HEK293 (cell line): ENCODE data around the gene LRP3.

ENCODE experiments used
- CTCF ChIA-PET: fragments of 350-600 bp; formaldehyde crosslinking; extraction: SDS; loops from one replicate; lab custom pipeline; 2021; ENCODE audit warnings: antibody characterized with exemption; lab: Yijun Ruan, JAX
- POLR2A ChIA-PET: fragments of 300-600 bp; formaldehyde crosslinking; extraction: SDS; loops from one replicate; lab custom pipeline; 2020; ENCODE audit warnings: antibody characterized with exemption, inconsistent platforms; lab: Yijun Ruan, JAX
- H3K27ac ChIP-seq: fragments of 200-500 bp; sonication (Bioruptor generic); 2 replicates; pipeline ENCODE4 v1.5.1; 2014; ENCODE audit warnings: low read depth, low read length, control low read depth, inconsistent platforms; ENCODE audit errors: extremely low read depth
- H3K36me3 ChIP-seq, 2 experiments: fragments of 200-500 bp in 1 of 2; sonication (Bioruptor generic) in 1 of 2; 1 replicate in 1 of 2; 2 replicates in 1 of 2; pipeline ENCODE4 v1.5.1; 2014 to 2017; ENCODE audit warnings: inconsistent platforms in 2 of 2, low read length in 2 of 2; ENCODE audit not compliant: control insufficient read depth in 2 of 2, insufficient read depth in 1 of 2
- H3K4me1 ChIP-seq: fragments of 200-500 bp; sonication (Bioruptor generic); 2 replicates; pipeline ENCODE4 v1.5.1; 2014; ENCODE audit warnings: mild to moderate bottlenecking, low read length, inconsistent platforms; ENCODE audit not compliant: control insufficient read depth, insufficient read depth
- H3K4me3 ChIP-seq: 2 replicates; pipeline ENCODE4 v1.5.1; 2011; ENCODE audit warnings: low read depth, mild to moderate bottlenecking, control low read depth, low read length, moderate library complexity
- H3K9me3 ChIP-seq: fragments of 200-500 bp; sonication (Bioruptor generic); 2 replicates; pipeline ENCODE4 v1.5.1; 2014; ENCODE audit warnings: low read depth, low read length, inconsistent platforms; ENCODE audit not compliant: control insufficient read depth, insufficient read depth
- BCL6B ChIP-seq: fragments of 450-650 bp; formaldehyde crosslinking; IDR thresholded peaks from 2 replicates; pipeline ENCODE4 v1.5.1; 2017; ENCODE audit warnings: missing biosample characterization, missing genetic modification characterization
- CTCF ChIP-seq: fragments of 450-650 bp; formaldehyde crosslinking; IDR thresholded peaks from 2 replicates; pipeline ENCODE4 v1.5.1; 2016; ENCODE audit warnings: missing biosample characterization, missing genetic modification characterization
- GLIS2 ChIP-seq: fragments of 450-650 bp; formaldehyde crosslinking; IDR thresholded peaks from 2 replicates; pipeline ENCODE4 v1.5.1; 2016; ENCODE audit warnings: missing biosample characterization, missing genetic modification characterization
- IKZF3 ChIP-seq: fragments of 450-650 bp; IDR thresholded peaks from 2 replicates; pipeline ENCODE4 v1.5.0; 2018; ENCODE audit warnings: missing biosample characterization, mild to moderate bottlenecking, missing genetic modification characterization, moderate library complexity
- PBX3 ChIP-seq: sonication (generic); formaldehyde crosslinking; IDR thresholded peaks from 2 replicates; pipeline ENCODE4 v1.8.1; 2022; ENCODE audit warnings: mild to moderate bottlenecking, moderate library complexity, missing genetic modification reagents
- PRDM2 ChIP-seq: fragments of 450-650 bp; formaldehyde crosslinking; IDR thresholded peaks from 2 replicates; pipeline ENCODE4 v1.5.1; 2016; ENCODE audit warnings: missing biosample characterization, missing genetic modification characterization, borderline replicate concordance
- WT1 ChIP-seq: fragments of 450-650 bp; formaldehyde crosslinking; IDR thresholded peaks from 2 replicates; pipeline ENCODE4 v1.5.1; 2016; ENCODE audit warnings: missing biosample characterization, missing genetic modification characterization
- ZFP69B ChIP-seq: fragments of 450-650 bp; formaldehyde crosslinking; IDR thresholded peaks from 2 replicates; pipeline ENCODE4 v1.5.1; 2016; ENCODE audit warnings: missing biosample characterization, missing genetic modification characterization
- ZNF10 ChIP-seq: fragments of 450-650 bp; formaldehyde crosslinking; IDR thresholded peaks from 2 replicates; pipeline ENCODE4 v1.5.1; 2017; ENCODE audit warnings: missing biosample characterization, missing genetic modification characterization
- ZNF121 ChIP-seq: fragments of 450-650 bp; formaldehyde crosslinking; IDR thresholded peaks from 2 replicates; pipeline ENCODE4 v1.5.1; 2016; ENCODE audit warnings: missing biosample characterization, missing genetic modification characterization
- ZNF146 ChIP-seq: fragments of 450-650 bp; formaldehyde crosslinking; IDR thresholded peaks from 2 replicates; pipeline ENCODE4 v1.5.1; 2016; ENCODE audit warnings: missing biosample characterization, missing genetic modification characterization
- ZNF184 ChIP-seq: fragments of 450-650 bp; IDR thresholded peaks from 2 replicates; pipeline ENCODE4 v1.5.1; 2018; ENCODE audit warnings: missing biosample characterization, mild to moderate bottlenecking, missing genetic modification characterization
- ZNF223 ChIP-seq: fragments of 450-650 bp; formaldehyde crosslinking; IDR thresholded peaks from 2 replicates; pipeline ENCODE4 v1.5.1; 2016; ENCODE audit warnings: missing biosample characterization, missing genetic modification characterization
- ZNF341 ChIP-seq: fragments of 450-650 bp; formaldehyde crosslinking; IDR thresholded peaks from 2 replicates; pipeline ENCODE4; 2016; ENCODE audit warnings: low read depth, missing biosample characterization, missing genetic modification characterization
- ZNF350 ChIP-seq: fragments of 450-650 bp; formaldehyde crosslinking; IDR thresholded peaks from 2 replicates; pipeline ENCODE4 v1.5.0; 2017; ENCODE audit warnings: missing biosample characterization, mild to moderate bottlenecking, missing genetic modification characterization
- ZNF560 ChIP-seq: fragments of 450-650 bp; formaldehyde crosslinking; IDR thresholded peaks from 2 replicates; pipeline ENCODE4 v1.5.1; 2017; ENCODE audit warnings: missing biosample characterization, missing genetic modification characterization, borderline replicate concordance
- ZNF792 ChIP-seq: fragments of 450-650 bp; formaldehyde crosslinking; IDR thresholded peaks from 2 replicates; pipeline ENCODE4 v1.5.1; 2016; ENCODE audit warnings: missing biosample characterization, missing genetic modification characterization

LRP3 gene

GRCh38 chr19:33250500-33250899 is 56.4 kb downstream of the LRP3 start (continued):
- peak; percentile 3; the same call in 1 of the 2 replicates for TF ChIP-seq ZNF560 (tag by site-specific recombination)

GRCh38 chr19:33251076-33251475 is 56.9 kb downstream of the LRP3 start:
- Histone ChIP-seq H3K4me1 (no peaks in the 10 kb centered on the region), H3K36me3 (no peaks in the 10 kb centered on the region; a peak in 1 of 3 replicates), H3K9me3 (no peaks in the 10 kb centered on the region; the same call in 1 of the 2 replicates), H3K4me3 (no peak overlapping the region), H3K27ac (no peak overlapping the region)
- ChIA-PET CTCF (no interaction called here), POLR2A (interaction anchor here (0.6 kb wide), 1 partner anchor 10 kb away, joined by 3 read pairs; no protein-coding TSS in a partner anchor)
- TF ChIP-seq CTCF (tag by site-specific recombination) (no peak), GLIS2 (tag by site-specific recombination) (peak; percentile 49; the same call in 1 of the 2 replicates), ZNF223 (no peak), PBX3 (no peak), ZNF184 (no peak)

GRCh38 chr19:33251526-33252090 is 57.5 kb downstream of the LRP3 start:
- Histone ChIP-seq H3K36me3 (no peaks in the 10 kb centered on the region; a peak in 1 of 3 replicates), H3K9me3 (no peaks in the 10 kb centered on the region), H3K27ac (no peak overlapping the region), H3K4me1 (no peaks in the 10 kb centered on the region), H3K4me3 (no peak overlapping the region)
- POLR2A ChIA-PET = interaction anchor here (0.6 kb wide), 1 partner anchor 9 kb away, joined by 3 read pairs; no protein-coding TSS in a partner anchor
- CTCF ChIA-PET = no interaction called here
- TF ChIP-seq ZNF10 (tag by site-specific recombination) = no peak
- TF ChIP-seq ZNF341 (tag by site-specific recombination) = peak; percentile 67

- Histone ChIP-seq H3K9me3 (no peaks in the 10 kb centered on the region), H3K27ac (no peak overlapping the region), H3K4me3 (no peak overlapping the region), H3K4me1 (no peaks in the 10 kb centered on the region), H3K36me3 (no peaks in the 10 kb centered on the region; a peak in 1 of 3 replicates)
- ChIA-PET CTCF (no interaction called here), POLR2A (no interaction called here)
- no peak for TF ChIP-seq IKZF3 (tag by site-specific recombination)
- no peak for TF ChIP-seq ZNF792
- TF ChIP-seq ZNF146 (tag by site-specific recombination) = no peak
- no peak for TF ChIP-seq ZFP69B (tag by site-specific recombination)
- TF ChIP-seq BCL6B (tag by site-specific recombination) = no peak
- peak; percentile 96 for TF ChIP-seq ZNF121 (tag by site-specific recombination)
- TF ChIP-seq WT1 (tag by site-specific recombination) = no peak
- TF ChIP-seq ZNF350 = no peak
- TF ChIP-seq PRDM2 (tag by site-specific recombination) = no peak
Observed at GRCh38 chr19:33252418-33252962, 58.4 kb downstream of the LRP3 start.
